ENCODE results near the gene ASZ1. TPM values are rescaled to one million over a fixed set of nuclear protein-coding genes. Genes with fewer than 3 reads are reported as not detected.

Gene ASZ1
- total and polyA plus RNA-seq, 2 of the 4 experiments (the other 2 are of a cell fraction): not detected

DNA sequence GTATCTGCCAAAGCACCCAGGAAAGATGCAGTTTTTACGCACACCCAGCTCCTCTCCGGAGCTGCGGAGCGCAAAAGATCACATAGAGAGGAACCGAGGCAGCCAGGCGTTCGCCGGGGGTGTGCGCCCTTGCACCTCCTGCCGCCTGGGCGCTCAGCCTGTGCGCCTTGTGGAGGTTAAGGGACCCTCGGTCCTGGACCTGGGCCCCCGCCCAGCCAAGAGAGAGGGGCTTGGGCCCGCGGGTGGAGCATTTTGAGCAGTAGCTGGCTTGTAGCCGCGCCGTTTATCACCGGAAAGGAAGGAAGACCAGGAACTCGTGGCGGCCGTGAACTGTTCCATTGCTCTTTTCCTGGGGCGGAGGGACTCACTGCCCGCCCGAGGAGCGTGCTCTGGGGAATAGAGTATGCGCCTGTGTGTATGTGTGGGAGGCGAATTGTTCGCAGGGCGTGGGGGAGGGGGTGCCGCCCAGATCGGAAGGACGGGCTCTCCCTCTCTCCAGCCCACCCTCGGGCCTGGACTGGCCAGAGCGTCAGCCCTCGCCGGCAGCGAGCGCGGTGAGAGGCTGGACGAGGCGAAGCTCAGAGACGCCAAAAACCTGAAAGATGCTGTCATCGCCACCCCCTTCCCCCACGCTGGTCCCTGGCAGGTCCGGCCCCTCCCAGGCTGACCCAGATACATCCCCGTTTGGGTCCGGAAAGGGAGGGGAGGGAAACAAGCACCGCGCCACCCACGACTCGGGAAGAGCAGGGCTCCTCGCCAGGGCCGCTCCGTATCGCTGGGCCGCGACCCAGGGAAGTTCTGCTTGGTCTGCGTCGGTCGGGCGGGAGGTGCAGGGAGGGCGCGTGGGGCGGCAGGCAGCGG lies 103.2 kb downstream of the ASZ1 start (continued):
- TF ChIP-seq, protein P1, sequence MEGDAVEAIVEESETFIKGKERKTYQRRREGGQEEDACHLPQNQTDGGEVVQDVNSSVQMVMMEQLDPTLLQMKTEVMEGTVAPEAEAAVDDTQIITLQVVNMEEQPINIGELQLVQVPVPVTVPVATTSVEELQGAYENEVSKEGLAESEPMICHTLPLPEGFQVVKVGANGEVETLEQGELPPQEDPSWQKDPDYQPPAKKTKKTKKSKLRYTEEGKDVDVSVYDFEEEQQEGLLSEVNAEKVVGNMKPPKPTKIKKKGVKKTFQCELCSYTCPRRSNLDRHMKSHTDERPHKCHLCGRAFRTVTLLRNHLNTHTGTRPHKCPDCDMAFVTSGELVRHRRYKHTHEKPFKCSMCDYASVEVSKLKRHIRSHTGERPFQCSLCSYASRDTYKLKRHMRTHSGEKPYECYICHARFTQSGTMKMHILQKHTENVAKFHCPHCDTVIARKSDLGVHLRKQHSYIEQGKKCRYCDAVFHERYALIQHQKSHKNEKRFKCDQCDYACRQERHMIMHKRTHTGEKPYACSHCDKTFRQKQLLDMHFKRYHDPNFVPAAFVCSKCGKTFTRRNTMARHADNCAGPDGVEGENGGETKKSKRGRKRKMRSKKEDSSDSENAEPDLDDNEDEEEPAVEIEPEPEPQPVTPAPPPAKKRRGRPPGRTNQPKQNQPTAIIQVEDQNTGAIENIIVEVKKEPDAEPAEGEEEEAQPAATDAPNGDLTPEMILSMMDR (conservative IDR thresholded peaks at IDR 0.05; ENCODE audit: low read depth, low read length): no peak
